Right forelimb (tissue), 1 donor: ENCODE data around the gene HIP1R.
"Not testable (repeated sequence)": the region's sequence is repeated elsewhere in the genome, so short reads cannot be mapped to it uniquely, and the experiment has no call there.

Experiments
- DNase-seq: peaks from one replicate; pipeline ENCODE4 v3.0.0-alpha.2; 2018

Gene HIP1R

GRCh38 chr12:122896662-122897061 is 61.4 kb downstream of the HIP1R start:
- no peak for DNase-seq

GRCh38 chr12:122899887-122900286 is 64.6 kb downstream of the HIP1R start:
- no peak for DNase-seq

GRCh38 chr12:122902854-122903692 is 67.8 kb downstream of the HIP1R start:
- no peak for DNase-seq

- DNase-seq: no peak
Measured at GRCh38 chr12:122903693-122904034, 68.4 kb downstream of the HIP1R start.

GRCh38 chr12:122905258-122905657 is 70.0 kb downstream of the HIP1R start:
- not testable (repeated sequence) for DNase-seq

GRCh38 chr12:122908915-122909314 is 73.7 kb downstream of the HIP1R start:
- DNase-seq: no peak

- no peak for DNase-seq
Measured at GRCh38 chr12:122909442-122910288, 74.4 kb downstream of the HIP1R start.
